KOPT-K1 (cell line): ENCODE data around the gene DCUN1D1.

Experiments used
- H3K27ac ChIP-seq: fragments of 200-600 bp; sonication (generic); 2 replicates; pipeline ENCODE4 v1.5.1; 2016; ENCODE audit warnings: antibody characterized with exemption, mild to moderate bottlenecking, low read depth, low read length; ENCODE audit not compliant: poor library complexity, severe bottlenecking
- H3K36me3 ChIP-seq: fragments of 200-600 bp; sonication (generic); 2 replicates; pipeline ENCODE4 v1.5.1; 2017; ENCODE audit warnings: antibody characterized with exemption, mild to moderate bottlenecking, low read length, moderate library complexity; ENCODE audit not compliant: insufficient read depth
- H3K9me3 ChIP-seq: fragments of 200-600 bp; sonication (generic); 2 replicates; pipeline ENCODE4 v1.5.1; 2017; ENCODE audit warnings: antibody characterized with exemption, low read length, mild to moderate bottlenecking; ENCODE audit not compliant: insufficient read depth, poor library complexity, severe bottlenecking

DCUN1D1 gene

GRCh38 chr3:182962166-182962565 lies 18.2 kb downstream of the DCUN1D1 start:
- Histone ChIP-seq H3K9me3 (no peaks in the 10 kb centered on the region), H3K27ac (no peak overlapping the region), H3K36me3 (peaks cover 60% of the 10 kb centered on the region)

DNA sequence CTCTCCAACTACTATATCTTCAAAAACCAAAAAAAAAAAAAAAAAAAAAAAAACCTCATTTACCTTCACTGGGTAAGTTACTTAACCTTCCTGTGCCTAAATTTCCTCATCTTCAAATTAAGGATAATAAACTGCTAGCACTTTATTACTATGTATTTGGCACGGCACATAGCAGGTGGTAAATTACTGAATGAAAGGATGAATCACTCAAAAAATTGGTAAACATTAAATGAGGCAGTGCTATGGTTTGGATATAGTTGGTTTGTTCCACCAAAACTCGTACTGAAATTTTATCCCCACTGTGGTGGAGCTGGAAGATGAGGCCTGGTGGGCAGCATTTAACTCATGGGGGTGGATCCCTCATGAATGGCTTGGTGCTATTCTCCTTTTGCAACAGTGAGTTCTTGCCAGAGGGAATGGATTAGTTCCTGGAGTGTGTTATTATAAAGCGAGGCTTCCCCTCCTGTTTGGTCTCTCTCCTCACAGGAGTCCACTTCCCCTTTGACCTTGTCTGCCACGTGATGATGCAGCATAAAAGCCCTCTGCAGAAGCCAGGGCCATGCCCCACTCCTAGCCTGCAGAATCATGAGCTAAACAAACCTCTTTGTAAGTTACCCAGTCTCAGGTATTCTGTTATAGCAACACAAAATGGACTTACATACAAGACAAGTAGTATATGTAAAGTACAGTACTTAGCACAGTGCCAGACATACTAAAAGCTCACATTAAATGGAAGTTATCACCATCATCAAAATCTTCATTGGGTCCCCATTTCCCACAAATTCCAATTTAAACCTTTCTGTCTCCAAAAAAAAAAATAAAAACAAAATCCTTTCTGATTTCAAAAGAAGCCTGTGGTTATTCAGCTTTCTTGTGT lies 20.6 kb downstream of the DCUN1D1 start:
- no peaks in the 10 kb centered on the region for H3K9me3 ChIP-seq
- peaks cover 73% of the 10 kb centered on the region for H3K36me3 ChIP-seq
- H3K27ac ChIP-seq, result no peak overlapping the region

GRCh38 chr3:182957676-182958266 lies 22.6 kb downstream of the DCUN1D1 start:
- no peak overlapping the region for H3K27ac ChIP-seq
- H3K36me3 ChIP-seq, result peaks cover 76% of the 10 kb centered on the region
- H3K9me3 ChIP-seq, result no peaks in the 10 kb centered on the region

DNA sequence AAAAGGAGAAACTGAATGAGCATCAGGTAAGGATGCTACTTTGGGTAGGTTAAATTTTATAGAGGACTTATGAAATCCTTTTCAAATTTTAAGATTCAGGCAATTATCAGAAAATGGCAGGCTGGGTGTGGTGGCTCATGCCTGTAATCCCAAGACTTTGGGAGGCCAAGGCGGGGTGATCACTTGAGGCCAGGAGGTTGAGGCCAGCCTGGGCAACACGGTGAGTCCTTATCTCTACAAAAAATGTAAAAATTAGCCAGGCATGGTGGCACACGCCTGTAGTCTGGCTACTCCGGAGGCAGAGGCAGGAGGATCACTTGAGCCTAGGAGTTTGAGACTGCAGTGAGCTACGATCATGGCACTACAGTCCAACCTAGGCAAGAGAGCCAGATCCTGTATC lies 23.1 kb downstream of the DCUN1D1 start:
- Histone ChIP-seq H3K9me3 (no peaks in the 10 kb centered on the region), H3K36me3 (peaks cover 76% of the 10 kb centered on the region), H3K27ac (no peak overlapping the region)

- no peak overlapping the region for H3K27ac ChIP-seq
- peaks cover 63% of the 10 kb centered on the region for H3K36me3 ChIP-seq
- no peaks in the 10 kb centered on the region for H3K9me3 ChIP-seq
These were observed 25.6 kb downstream of the DCUN1D1 start for GRCh38 chr3:182954553-182955235.

DNA sequence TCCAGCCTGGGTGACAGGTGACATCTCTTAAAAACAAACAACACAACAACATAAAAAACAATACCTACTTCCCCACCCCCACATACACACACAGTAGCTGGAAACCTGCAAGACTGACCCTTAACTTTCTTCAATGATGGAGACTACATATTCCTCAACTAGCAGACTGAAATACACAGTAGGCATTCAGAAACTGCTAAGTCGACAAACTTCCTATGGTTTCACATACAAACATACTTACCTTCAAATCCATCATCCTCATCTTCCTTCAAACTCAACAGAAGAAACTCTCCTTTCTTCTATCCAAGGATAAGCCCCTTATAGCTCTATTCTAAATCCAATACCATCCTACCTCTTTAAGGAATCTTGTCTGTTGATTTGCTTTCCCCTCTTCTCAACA lies 30.6 kb downstream of the DCUN1D1 start:
- H3K36me3 ChIP-seq, result peaks cover 66% of the 10 kb centered on the region

GRCh38 chr3:182948305-182948704 lies 32.0 kb downstream of the DCUN1D1 start:
- no peaks in the 10 kb centered on the region for H3K9me3 ChIP-seq
- H3K36me3 ChIP-seq, result peaks cover 62% of the 10 kb centered on the region
- no peak overlapping the region for H3K27ac ChIP-seq

More for the DNA sequence above, 30.6 kb downstream of the DCUN1D1 start:
- Histone ChIP-seq H3K27ac (no peak overlapping the region), H3K9me3 (no peaks in the 10 kb centered on the region)

DNA sequence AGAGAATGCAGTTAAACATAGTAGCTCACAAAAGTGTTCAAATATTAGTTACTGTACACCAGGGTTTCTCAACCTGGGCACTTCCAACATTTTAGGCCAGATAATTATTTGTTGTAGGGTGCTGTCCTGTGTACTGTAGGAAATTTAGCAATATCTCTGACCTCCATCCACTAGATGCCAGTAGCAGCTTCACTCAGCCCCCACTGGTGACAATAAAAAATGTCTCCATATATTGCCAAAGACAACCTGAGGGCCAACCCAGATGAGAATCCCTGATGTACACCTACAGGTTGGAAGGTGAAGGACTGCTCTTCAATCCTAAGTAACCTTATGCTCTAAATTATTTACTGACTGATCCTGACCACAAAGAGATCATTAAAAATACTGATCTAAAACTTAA lies 32.5 kb downstream of the DCUN1D1 start:
- no peaks in the 10 kb centered on the region for H3K9me3 ChIP-seq
- peaks cover 58% of the 10 kb centered on the region for H3K36me3 ChIP-seq
- H3K27ac ChIP-seq, result no peak overlapping the region

DNA sequence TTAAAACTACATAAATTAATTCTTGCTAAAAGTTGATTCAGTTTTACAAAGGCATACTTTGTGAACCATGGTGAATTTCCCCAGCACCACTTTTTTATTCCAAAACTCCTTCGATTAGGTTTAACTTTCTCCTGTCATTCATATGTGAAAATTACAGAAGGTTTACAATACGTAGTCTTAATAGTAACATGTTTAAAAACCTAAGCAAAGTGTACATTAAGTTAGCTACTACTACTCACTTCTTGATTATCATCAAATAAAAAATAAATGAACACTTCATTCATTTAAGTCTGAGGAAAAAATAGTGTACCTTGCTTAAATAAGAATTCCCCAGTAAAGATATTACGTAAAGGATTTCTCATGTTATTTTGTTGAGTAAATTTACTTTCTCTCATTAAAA lies 38.6 kb downstream of the DCUN1D1 start:
- peaks cover 26% of the 10 kb centered on the region for H3K36me3 ChIP-seq
- no peaks in the 10 kb centered on the region for H3K9me3 ChIP-seq
- no peak overlapping the region for H3K27ac ChIP-seq

DNA sequence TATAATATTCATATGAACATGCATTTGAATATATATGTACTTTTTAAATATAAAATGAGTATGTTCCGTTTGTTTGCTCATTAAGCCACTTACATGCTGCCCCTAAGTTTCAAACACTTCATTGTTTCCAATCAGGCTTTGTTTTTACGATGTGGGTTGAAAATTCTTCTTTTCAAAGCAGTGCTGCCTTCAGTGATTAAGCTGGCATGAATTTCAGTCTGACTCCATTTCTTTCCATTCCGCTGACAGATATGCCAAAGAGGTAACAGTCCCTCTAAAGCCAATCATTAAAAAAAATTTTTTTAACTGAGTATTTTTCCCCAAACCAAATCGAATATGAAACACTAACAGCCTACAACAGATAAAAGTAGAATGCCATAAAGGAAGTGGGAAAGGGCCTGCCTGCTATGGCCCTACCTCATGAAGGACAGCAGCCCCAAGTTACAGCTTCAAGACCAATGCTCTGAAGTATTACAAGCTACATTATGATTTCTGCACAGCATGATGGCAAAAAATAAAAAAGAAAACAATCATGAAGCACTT lies 40.0 kb downstream of the DCUN1D1 start:
- no peaks in the 10 kb centered on the region for H3K9me3 ChIP-seq
- H3K36me3 ChIP-seq, result peaks cover 12% of the 10 kb centered on the region
- H3K27ac ChIP-seq, result no peak overlapping the region

DNA sequence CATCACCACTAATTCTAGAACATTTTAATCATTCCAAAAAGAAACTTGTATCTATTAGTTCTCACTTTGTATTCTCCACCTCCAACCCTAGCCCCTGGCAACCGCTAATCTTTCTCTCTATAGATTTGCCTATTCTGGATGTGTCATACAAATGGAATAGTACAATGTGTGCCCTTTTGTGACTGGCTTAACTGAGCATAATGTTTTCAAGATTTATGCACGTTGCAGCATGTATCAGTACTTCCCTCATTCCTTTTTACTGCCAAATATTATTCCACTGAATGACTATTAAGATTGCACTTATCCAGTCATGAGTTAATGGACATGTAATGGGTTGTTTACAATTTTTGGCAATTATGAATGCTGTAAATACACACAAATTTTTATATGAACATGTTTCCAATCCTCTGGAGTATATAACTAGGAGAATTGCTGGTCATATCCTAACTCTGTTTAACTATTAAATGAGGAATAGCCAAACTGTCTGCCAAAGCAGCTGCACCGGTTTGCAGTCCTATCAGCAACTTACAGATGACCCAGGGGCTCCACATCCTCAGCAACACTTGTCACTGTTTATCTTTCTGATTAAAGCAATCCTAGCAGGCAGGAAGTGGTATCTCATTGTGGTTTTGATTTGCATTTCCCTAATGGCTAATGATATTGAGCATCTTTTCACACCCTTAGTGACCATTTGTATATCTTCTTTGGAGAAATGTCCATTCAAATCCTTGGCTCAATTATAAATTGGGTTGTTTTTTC lies 42.9 kb downstream of the DCUN1D1 start:
- Histone ChIP-seq H3K36me3 (no peaks in the 10 kb centered on the region; the same call in none of the 2 replicates), H3K27ac (peak overlapping the region; percentile 43), H3K9me3 (peaks cover 7% of the 10 kb centered on the region)

- peaks cover 12% of the 10 kb centered on the region for H3K9me3 ChIP-seq
- H3K27ac ChIP-seq, result peak overlapping the region; percentile 43
- H3K36me3 ChIP-seq, result no peaks in the 10 kb centered on the region; the same call in none of the 2 replicates
These were observed 43.4 kb downstream of the DCUN1D1 start for GRCh38 chr3:182936918-182937285.

DNA sequence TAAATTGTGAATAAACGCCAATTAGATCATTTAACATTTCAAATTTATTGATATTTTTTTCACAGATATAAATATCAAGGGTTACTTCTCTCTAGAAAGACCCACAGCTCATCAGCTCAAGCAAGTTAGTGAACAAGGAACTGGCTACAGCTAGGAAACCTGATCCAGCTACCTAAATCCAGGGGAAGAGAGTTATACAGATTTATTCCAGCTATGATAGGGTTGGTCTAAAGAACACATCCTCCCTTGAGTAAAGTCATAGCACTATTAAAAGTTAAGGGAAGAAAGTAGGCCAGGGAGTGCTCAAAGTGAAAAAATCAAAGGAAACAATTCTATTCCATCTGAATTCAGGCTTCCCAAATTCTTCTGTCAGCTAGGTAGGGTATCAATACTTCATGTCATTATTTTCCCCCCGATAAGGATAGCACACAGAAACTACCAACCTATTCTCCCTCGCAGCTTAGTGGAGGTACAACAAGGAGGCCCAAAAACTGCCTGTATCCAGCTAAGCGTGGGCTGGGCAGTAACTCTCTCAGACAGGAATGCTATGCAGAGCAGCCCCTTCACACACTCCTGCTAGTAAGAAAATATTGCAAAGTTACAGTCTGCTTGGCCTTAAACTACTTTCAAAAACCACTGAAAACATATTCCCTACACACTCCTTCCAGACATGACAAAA lies 44.0 kb downstream of the DCUN1D1 start:
- no peaks in the 10 kb centered on the region; the same call in 1 of the 2 replicates for H3K36me3 ChIP-seq
- peak overlapping the region; percentile 43 for H3K27ac ChIP-seq
- peaks cover 16% of the 10 kb centered on the region for H3K9me3 ChIP-seq

DNA sequence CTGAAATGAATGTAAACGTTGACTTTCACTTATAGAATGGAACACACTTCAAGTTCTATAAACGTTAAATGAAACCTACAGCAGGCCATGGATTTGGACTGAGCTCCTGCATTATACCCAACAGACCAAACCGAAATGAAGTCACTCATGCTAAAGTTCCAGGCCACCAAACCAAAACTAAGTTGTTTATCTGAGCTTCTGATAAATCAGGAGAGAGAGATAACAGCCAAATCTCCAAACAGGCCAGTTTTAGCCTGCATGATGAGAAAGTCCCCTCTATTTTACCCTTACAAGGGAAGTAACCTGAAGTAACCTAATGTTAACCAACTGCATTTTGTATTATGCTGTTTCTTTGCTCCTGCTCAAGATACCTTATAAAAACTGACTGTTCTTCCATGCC lies 44.5 kb downstream of the DCUN1D1 start:
- H3K27ac ChIP-seq, result peak overlapping the region; percentile 43
- H3K9me3 ChIP-seq, result peaks cover 16% of the 10 kb centered on the region
- H3K36me3 ChIP-seq, result no peaks in the 10 kb centered on the region; the same call in 1 of the 2 replicates
